OCI-M1 (cell line): ENCODE results near the gene HDAC4.

Experiments used
- DNase-seq: peaks from one replicate; lab custom pipeline; 2025; lab: John Stamatoyannopoulos, UW

The HDAC4 gene

GRCh38 chr2:239137898-239138283 is 262.9 kb downstream of the HDAC4 start:
- no peak for DNase-seq

- DNase-seq: no peak
These were observed 263.5 kb downstream of the HDAC4 start for GRCh38 chr2:239137165-239137897.

GRCh38 chr2:239136762-239137161 is 264.1 kb downstream of the HDAC4 start:
- no peak for DNase-seq

GRCh38 chr2:239136203-239136602 is 264.6 kb downstream of the HDAC4 start:
- no peak for DNase-seq

GRCh38 chr2:239135531-239135930 is 265.3 kb downstream of the HDAC4 start:
- no peak for DNase-seq

GRCh38 chr2:239133945-239134570 is 266.8 kb downstream of the HDAC4 start:
- no peak for DNase-seq

GRCh38 chr2:239132786-239133185 is 268.0 kb downstream of the HDAC4 start:
- DNase-seq: no peak

GRCh38 chr2:239132156-239132709 is 268.6 kb downstream of the HDAC4 start:
- DNase-seq: no peak

GRCh38 chr2:239131521-239131920 is 269.3 kb downstream of the HDAC4 start:
- no peak for DNase-seq

- no peak for DNase-seq
These were observed 270.0 kb downstream of the HDAC4 start for GRCh38 chr2:239130786-239131325.

GRCh38 chr2:239130041-239130440 is 270.8 kb downstream of the HDAC4 start:
- no peak for DNase-seq

GRCh38 chr2:239129147-239129920 is 271.5 kb downstream of the HDAC4 start:
- no peak for DNase-seq

GRCh38 chr2:239128706-239129105 is 272.1 kb downstream of the HDAC4 start:
- no peak for DNase-seq

- no peak for DNase-seq
These were observed 273.3 kb downstream of the HDAC4 start for GRCh38 chr2:239127513-239127912.

- no peak for DNase-seq
These were observed 274.8 kb downstream of the HDAC4 start for GRCh38 chr2:239125726-239126675.

GRCh38 chr2:239124152-239124899 is 276.5 kb downstream of the HDAC4 start:
- no peak for DNase-seq

- DNase-seq: no peak
These were observed 278.3 kb downstream of the HDAC4 start for GRCh38 chr2:239122421-239123110.

- DNase-seq: no peak
These were observed 279.2 kb downstream of the HDAC4 start for GRCh38 chr2:239121600-239122012.

GRCh38 chr2:239120664-239121063 is 280.2 kb downstream of the HDAC4 start:
- DNase-seq: no peak
